OCI-LY7 (cell line): ENCODE measurements around the gene TNRC6C. TPM values are rescaled to one million over a fixed set of nuclear protein-coding genes. Genes with fewer than 3 reads are reported as not detected.

Experiments
- BruUV-seq: library from RNA; stranded (reverse); fragments of 400-500 nt; replicated peaks from 2 replicates; lab custom pipeline; 2021; lab: Mats Ljungman, UMichigan
- CTCF ChIA-PET: fragments of 300-600 bp; sonication (Branson Sonifier 250); formaldehyde crosslinking; loops from one replicate; lab custom pipeline; 2022; ENCODE audit warnings: antibody characterized with exemption; ENCODE audit not compliant: unreplicated experiment; lab: Charles Lee
- POLR2A ChIA-PET: fragments of 300-600 bp; sonication (Branson Sonifier 250); formaldehyde crosslinking; loops from one replicate; lab custom pipeline; 2022; ENCODE audit warnings: antibody characterized with exemption; lab: Charles Lee
- DNase-seq: peaks from one replicate; pipeline ENCODE4 v3.0.0-alpha.2; 2015; ENCODE audit warnings: low spot score
- H2AFZ ChIP-seq: fragments of 200-600 bp; sonication (generic), shearing (Covaris generic); 2 replicates; pipeline ENCODE4 v1.6.1; 2014; ENCODE audit warnings: mild to moderate bottlenecking, antibody characterized with exemption, low read length, moderate library complexity
- H3K27ac ChIP-seq: fragments of 200-600 bp; sonication (generic); 2 replicates; pipeline ENCODE4 v1.5.1; 2014; ENCODE audit warnings: mixed run types, low read depth, mild to moderate bottlenecking, moderate library complexity, low read length, inconsistent platforms; ENCODE audit not compliant: poor library complexity, severe bottlenecking
- H3K36me3 ChIP-seq: fragments of 200-600 bp; sonication (generic); 2 replicates; pipeline ENCODE4 v1.6.1; 2014; ENCODE audit warnings: mild to moderate bottlenecking, antibody characterized with exemption, low read length, moderate library complexity, mixed read lengths; ENCODE audit not compliant: insufficient read depth
- H3K4me1 ChIP-seq: fragments of 200-600 bp; sonication (generic); 2 replicates; pipeline ENCODE4 v1.5.1; 2014; ENCODE audit warnings: mild to moderate bottlenecking, low read length; ENCODE audit not compliant: insufficient read depth, poor library complexity, severe bottlenecking
- H3K4me2 ChIP-seq: fragments of 200-600 bp; sonication (generic); 2 replicates; pipeline ENCODE4 v1.6.1; 2014; ENCODE audit warnings: mild to moderate bottlenecking, low read length
- H3K4me3 ChIP-seq: fragments of 200-600 bp; sonication (generic); 2 replicates; pipeline ENCODE4 v1.5.1; 2014; ENCODE audit warnings: mild to moderate bottlenecking, low read depth, low read length; ENCODE audit not compliant: poor library complexity, severe bottlenecking
- H3K79me2 ChIP-seq: fragments of 200-600 bp; sonication (generic); 2 replicates; pipeline ENCODE4 v1.6.1; 2016; ENCODE audit warnings: low read depth, mild to moderate bottlenecking, low read length, moderate library complexity, mixed read lengths; ENCODE audit not compliant: insufficient read depth
- H3K9me2 ChIP-seq: fragments of 200-600 bp; sonication (generic); 2 replicates; pipeline ENCODE4 v1.6.1; 2016; ENCODE audit warnings: mild to moderate bottlenecking, low read length, mixed read lengths; ENCODE audit not compliant: insufficient read depth
- H3K9me3 ChIP-seq: fragments of 200-600 bp; sonication (generic); 2 replicates; pipeline ENCODE4 v1.6.1; 2014; ENCODE audit warnings: mild to moderate bottlenecking, mixed run types, low read length, mixed read lengths
- H4K20me1 ChIP-seq: fragments of 200-600 bp; sonication (generic); 2 replicates; pipeline ENCODE4 v1.6.1; 2014; ENCODE audit warnings: mild to moderate bottlenecking, antibody characterized with exemption, low read length, moderate library complexity, mixed read lengths; ENCODE audit not compliant: insufficient read depth
- CTCF ChIP-seq: fragments of 200-600 bp; sonication (generic); conservative IDR thresholded peaks from 2 replicates; pipeline ENCODE4 v1.5.1; 2014; ENCODE audit warnings: mild to moderate bottlenecking, antibody characterized with exemption, low read length, moderate library complexity, mixed read lengths
- EZH2phosphoT487 ChIP-seq: fragments of 200-600 bp; sonication (generic); IDR thresholded peaks from 2 replicates; pipeline ENCODE4 v1.6.1; 2018; ENCODE audit warnings: low read depth, borderline replicate concordance, mild to moderate bottlenecking, mixed run types, antibody characterized with exemption, low read length, moderate library complexity, mixed read lengths
- intact Hi-C: fragments of 100-400 bp; cut with micrococcal nuclease; formaldehyde crosslinking; loops from one replicate; pipeline ENCODE4 v1.10.0; 2022; ENCODE audit not compliant: unreplicated experiment
- total RNA-seq, 2 experiments: library from RNA; depleted of rRNA in 1 of 2; stranded (reverse); fragments of >200 nt in 1 of 2; shearing (Covaris generic) in 1 of 2; gene quantifications; 2 replicates each; pipeline ENCODE4 v1.2.3, GENCODE V29; 2014 to 2022

The TNRC6C gene
- total RNA-seq, 2 experiments from 2014 or later = 8.5 to 25.2 TPM

GRCh38 chr17:78051186-78051972 lies 92.9 kb downstream of the TNRC6C start:
- Histone ChIP-seq H4K20me1 (no peaks in the 10 kb centered on the region), H3K4me2 (no peak overlapping the region), H3K4me3 (no peak overlapping the region), H3K27ac (no peak overlapping the region), H3K4me1 (no peaks in the 10 kb centered on the region), H3K9me3 (no peaks in the 10 kb centered on the region), H3K79me2 (no peaks in the 10 kb centered on the region), H3K9me2 (no peaks in the 10 kb centered on the region), H2AFZ (no peak overlapping the region), H3K36me3 (peaks cover 36% of the 10 kb centered on the region)
- ChIA-PET POLR2A (interaction anchor here (0.6 kb wide), 1 partner anchor 75 kb away, joined by 3 read pairs; no protein-coding TSS in a partner anchor), CTCF (no interaction called here)
- intact Hi-C loops = no loop called here
- TF ChIP-seq EZH2phosphoT487 (no peak), CTCF (no peak)
- no TSS peak for BruUV-seq
- DNase-seq = no peak

GRCh38 chr17:78053777-78054468 lies 95.4 kb downstream of the TNRC6C start:
- TF ChIP-seq CTCF (no peak), EZH2phosphoT487 (no peak)
- Histone ChIP-seq H3K9me3 (no peaks in the 10 kb centered on the region), H3K4me1 (no peaks in the 10 kb centered on the region), H3K4me2 (no peak overlapping the region), H3K4me3 (no peak overlapping the region), H3K9me2 (no peaks in the 10 kb centered on the region), H4K20me1 (no peaks in the 10 kb centered on the region), H2AFZ (no peak overlapping the region), H3K36me3 (peaks cover 31% of the 10 kb centered on the region), H3K79me2 (no peaks in the 10 kb centered on the region), H3K27ac (no peak overlapping the region)
- intact Hi-C loops = no loop called here
- no peak for DNase-seq
- POLR2A ChIA-PET = no interaction called here
- BruUV-seq = no TSS peak
- CTCF ChIA-PET = no interaction called here
